IPS-18a (cell line): ENCODE results near the gene RBBP8.

Source experiments
- H3K27ac ChIP-seq: one replicate; pipeline ENCODE4 v1.5.1; 2013; ENCODE audit warnings: low read length
- H3K27me3 ChIP-seq: one replicate; pipeline ENCODE4 v1.6.1; 2013; ENCODE audit warnings: mild to moderate bottlenecking, low read length; ENCODE audit not compliant: control insufficient read depth, insufficient read depth
- H3K36me3 ChIP-seq: one replicate; pipeline ENCODE4 v1.6.1; 2013; ENCODE audit warnings: low read depth, low read length; ENCODE audit not compliant: control insufficient read depth
- H3K4me1 ChIP-seq: one replicate; pipeline ENCODE4 v1.6.1; 2013; ENCODE audit warnings: low read depth, low read length; ENCODE audit not compliant: control insufficient read depth
- H3K4me3 ChIP-seq: one replicate; pipeline ENCODE4 v1.5.1; 2013; ENCODE audit warnings: low read length
- H3K9ac ChIP-seq: one replicate; pipeline ENCODE4 v1.6.1; 2013; ENCODE audit warnings: mild to moderate bottlenecking, low read length, moderate library complexity
- H3K9me3 ChIP-seq: one replicate; pipeline ENCODE4 v1.6.1; 2013; ENCODE audit warnings: low read depth, low read length; ENCODE audit not compliant: control insufficient read depth

The RBBP8 gene

DNA sequence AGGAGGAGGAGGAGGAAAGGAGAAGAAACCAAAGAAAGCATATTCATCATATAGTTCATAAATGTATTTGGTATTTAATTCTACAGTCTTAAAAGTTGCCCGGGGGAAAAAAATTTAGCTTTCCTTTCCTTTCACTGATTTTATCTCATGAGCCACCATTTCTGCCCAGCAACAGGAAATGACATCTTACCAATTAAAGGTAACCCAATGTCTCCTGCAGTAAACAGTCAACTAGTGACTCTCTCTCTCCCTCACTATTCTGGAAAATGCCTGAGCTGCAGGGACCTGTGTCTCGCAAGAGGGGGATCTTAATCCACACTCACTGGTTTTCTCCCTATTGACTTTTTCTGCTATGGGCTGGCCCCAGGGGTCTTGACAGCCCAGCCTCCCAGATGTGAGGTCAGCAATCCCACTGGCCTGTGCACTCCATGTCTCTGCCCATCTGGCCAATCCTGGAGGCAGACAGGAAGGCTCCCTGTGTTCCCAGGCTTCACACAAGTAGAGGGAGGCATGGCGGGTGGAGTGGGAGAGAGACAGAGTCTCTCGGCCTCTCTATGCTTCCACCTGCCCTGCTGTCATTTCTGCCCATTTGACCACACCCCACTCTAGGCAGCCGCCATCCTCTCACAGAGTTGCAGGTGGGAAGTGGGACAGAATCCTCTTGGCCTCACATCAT lies 116.7 kb downstream of the RBBP8 start:
- Histone ChIP-seq H3K9me3 (no peaks in the 10 kb centered on the region), H3K9ac (no peak overlapping the region), H3K4me1 (peaks cover 9% of the 10 kb centered on the region), H3K27me3 (no peaks in the 10 kb centered on the region), H3K36me3 (no peaks in the 10 kb centered on the region), H3K4me3 (no peak overlapping the region), H3K27ac (no peak overlapping the region)

DNA sequence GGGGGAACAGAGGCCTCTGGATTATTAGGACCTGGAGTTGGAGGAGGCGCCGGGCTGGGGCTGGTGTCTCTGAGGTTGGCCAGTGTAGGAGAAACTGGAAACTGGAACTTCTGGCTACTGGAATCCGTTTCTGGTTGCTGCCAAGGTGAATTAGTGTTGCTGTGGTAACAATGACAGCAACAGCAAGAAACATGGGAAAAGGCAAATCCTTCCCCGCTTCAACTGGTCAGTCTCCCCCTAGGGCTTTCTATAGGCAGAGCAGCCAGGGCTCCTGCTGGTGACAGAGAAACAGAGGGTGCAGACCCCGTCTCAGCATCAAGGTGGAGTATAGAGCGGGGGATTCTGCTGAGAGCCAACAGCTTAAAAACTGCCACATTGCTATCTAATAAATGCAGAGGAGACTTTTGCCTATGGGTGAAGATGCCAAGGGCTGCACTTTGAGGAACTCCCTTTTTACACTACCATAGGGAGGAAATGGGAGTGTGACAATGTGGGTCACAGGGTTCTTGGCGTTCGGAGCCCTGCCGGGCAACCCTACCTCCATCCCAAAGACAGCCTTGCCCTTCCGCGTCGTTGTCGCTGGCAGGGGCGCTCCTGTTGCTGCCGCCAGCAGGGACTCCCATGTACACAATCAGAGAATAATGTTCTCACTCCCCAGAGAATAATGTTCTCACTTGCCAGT lies 120.8 kb downstream of the RBBP8 start:
- Histone ChIP-seq H3K36me3 (no peaks in the 10 kb centered on the region), H3K9ac (peak overlapping the region; percentile 24), H3K4me3 (no peak overlapping the region), H3K9me3 (no peaks in the 10 kb centered on the region), H3K27me3 (no peaks in the 10 kb centered on the region), H3K27ac (no peak overlapping the region), H3K4me1 (peaks cover 9% of the 10 kb centered on the region)

- Histone ChIP-seq H3K9ac (no peak overlapping the region), H3K9me3 (no peaks in the 10 kb centered on the region), H3K27me3 (no peaks in the 10 kb centered on the region), H3K4me3 (no peak overlapping the region), H3K27ac (no peak overlapping the region), H3K36me3 (no peaks in the 10 kb centered on the region), H3K4me1 (peaks cover 9% of the 10 kb centered on the region)
These were observed 121.4 kb downstream of the RBBP8 start for GRCh38 chr18:23054553-23054952.

DNA sequence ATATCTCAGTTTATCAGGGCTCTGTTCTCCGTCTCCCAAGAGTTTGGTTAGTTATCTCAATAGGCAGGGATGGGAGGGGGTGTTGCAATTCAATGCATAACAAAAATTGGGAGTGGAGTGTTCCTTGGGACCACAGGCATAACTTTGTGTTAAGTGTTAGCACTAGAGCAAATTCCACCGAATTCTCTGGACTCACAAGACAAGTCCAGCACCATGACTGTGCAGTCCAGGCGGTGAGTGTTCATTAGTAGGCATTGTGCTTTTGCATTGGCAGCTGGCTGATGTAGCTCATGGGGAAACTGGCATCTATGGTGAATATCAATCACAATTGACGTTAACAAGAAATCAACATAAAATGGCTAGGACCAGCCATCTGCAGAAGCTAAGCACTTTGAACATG lies 123.2 kb downstream of the RBBP8 start:
- Histone ChIP-seq H3K4me1 (peaks cover 9% of the 10 kb centered on the region), H3K27me3 (no peaks in the 10 kb centered on the region), H3K27ac (no peak overlapping the region), H3K36me3 (no peaks in the 10 kb centered on the region), H3K4me3 (no peak overlapping the region), H3K9me3 (no peaks in the 10 kb centered on the region), H3K9ac (no peak overlapping the region)

GRCh38 chr18:23057096-23057495 lies 124.0 kb downstream of the RBBP8 start:
- no peaks in the 10 kb centered on the region for H3K9me3 ChIP-seq
- H3K4me1 ChIP-seq, result peaks cover 9% of the 10 kb centered on the region
- no peaks in the 10 kb centered on the region for H3K27me3 ChIP-seq
- H3K4me3 ChIP-seq, result no peak overlapping the region
- H3K9ac ChIP-seq, result no peak overlapping the region
- H3K27ac ChIP-seq, result no peak overlapping the region
- H3K36me3 ChIP-seq, result no peaks in the 10 kb centered on the region

DNA sequence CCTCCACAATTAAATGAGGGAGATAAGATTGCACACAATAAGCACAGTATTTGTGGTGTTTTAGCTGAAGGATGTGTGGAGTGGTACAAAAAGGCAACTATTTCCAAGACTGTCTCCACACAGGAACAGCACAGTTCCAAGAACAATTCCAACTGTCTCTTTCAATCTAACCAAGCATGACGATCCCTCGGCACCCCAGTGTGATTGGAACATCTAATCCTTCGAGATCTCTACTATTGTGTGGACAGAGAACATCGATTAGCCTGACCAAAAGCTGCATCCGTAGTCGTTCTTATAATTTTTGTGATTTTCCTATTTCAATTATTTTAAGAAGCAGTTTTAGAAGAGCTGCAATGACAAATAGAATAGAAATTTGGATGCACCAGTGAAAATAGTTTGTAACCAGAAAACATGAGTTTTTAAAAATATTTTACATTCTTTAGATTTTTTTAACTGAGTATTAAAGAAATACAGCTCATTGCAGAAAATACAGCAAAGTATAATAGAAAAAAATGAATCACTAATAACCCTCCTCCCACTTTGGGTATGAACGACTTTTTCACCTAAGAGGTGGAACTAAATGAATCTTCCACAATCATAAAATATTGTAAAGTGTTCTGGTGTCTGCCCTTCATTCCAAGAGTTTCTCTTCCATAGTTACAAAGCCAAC lies 125.8 kb downstream of the RBBP8 start:
- Histone ChIP-seq H3K27me3 (no peaks in the 10 kb centered on the region), H3K4me3 (no peak overlapping the region), H3K36me3 (no peaks in the 10 kb centered on the region), H3K9me3 (no peaks in the 10 kb centered on the region), H3K27ac (no peak overlapping the region), H3K9ac (no peak overlapping the region), H3K4me1 (peaks cover 4% of the 10 kb centered on the region)

DNA sequence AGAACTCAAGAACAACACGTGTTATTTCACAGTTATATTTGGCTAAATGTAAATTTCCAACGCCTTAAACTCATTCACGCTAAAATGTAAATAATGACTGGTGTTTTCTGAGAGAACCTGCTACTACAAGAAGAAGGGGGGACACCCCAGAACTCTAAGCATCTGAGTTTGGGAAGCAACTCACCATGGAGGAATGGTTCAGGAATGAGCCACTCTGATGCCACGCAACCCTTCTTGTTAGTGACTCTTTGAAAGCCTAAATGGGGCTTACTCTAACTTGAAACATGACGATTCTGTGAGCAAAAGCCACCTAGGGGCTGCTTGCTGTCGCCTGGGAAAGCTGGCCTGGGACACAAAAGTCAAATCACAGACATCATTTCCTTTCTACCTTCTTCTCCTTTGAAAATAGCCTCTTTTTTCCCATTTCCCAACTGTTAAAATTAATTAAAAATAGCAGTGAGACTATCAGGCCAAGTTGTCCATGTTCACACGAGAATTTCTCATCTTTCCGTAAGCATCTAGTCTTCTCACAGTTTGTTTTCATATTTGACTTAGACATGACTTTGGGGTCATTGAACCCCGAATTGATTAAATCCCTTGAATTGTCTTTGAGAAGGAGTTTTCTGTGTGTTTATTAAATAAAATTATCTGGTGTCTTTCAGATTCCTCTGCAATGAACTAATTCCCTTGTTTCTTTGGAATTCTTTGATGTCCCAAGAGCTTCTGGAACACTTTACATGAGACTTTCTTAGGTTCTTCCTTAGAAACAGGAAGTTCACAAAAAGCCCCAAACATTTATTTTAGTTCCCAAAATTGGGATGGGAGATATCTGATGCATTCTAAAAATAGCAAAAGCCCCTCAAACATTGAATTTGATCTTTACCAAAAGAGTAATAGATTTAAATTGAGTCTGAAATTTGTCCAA lies 126.7 kb downstream of the RBBP8 start:
- no peaks in the 10 kb centered on the region for H3K9me3 ChIP-seq
- H3K4me1 ChIP-seq, result no peaks in the 10 kb centered on the region
- H3K27me3 ChIP-seq, result no peaks in the 10 kb centered on the region
- no peak overlapping the region for H3K27ac ChIP-seq
- no peaks in the 10 kb centered on the region for H3K36me3 ChIP-seq
- no peak overlapping the region for H3K9ac ChIP-seq
- H3K4me3 ChIP-seq, result no peak overlapping the region

GRCh38 chr18:23062011-23062410 lies 128.9 kb downstream of the RBBP8 start:
- Histone ChIP-seq H3K9ac (no peak overlapping the region), H3K27ac (no peak overlapping the region), H3K4me3 (no peak overlapping the region), H3K36me3 (no peaks in the 10 kb centered on the region), H3K4me1 (no peaks in the 10 kb centered on the region), H3K9me3 (no peaks in the 10 kb centered on the region), H3K27me3 (no peaks in the 10 kb centered on the region)

DNA sequence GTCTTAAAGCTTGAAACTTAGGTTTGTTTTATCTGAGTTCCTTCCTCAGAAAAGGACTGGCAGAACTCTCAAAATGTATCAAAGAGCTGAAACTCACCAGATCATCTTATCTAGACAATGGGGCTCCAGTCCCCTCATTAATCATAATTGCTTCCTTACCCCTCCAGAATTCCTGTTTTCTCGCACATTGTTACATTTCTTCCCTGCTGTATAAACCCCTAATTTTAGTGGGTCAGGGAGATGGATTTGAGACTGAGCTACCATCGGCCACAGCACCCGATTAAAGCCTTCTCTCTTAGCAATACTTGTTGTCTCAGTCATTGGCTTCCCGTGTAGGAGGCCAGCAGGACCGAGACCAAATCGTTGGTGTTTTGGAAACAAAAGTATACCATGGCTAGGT lies 130.4 kb downstream of the RBBP8 start:
- Histone ChIP-seq H3K27ac (no peak overlapping the region), H3K4me3 (no peak overlapping the region), H3K36me3 (no peaks in the 10 kb centered on the region), H3K4me1 (peaks cover 1% of the 10 kb centered on the region), H3K9ac (no peak overlapping the region), H3K9me3 (no peaks in the 10 kb centered on the region), H3K27me3 (no peaks in the 10 kb centered on the region)

- Histone ChIP-seq H3K27me3 (no peaks in the 10 kb centered on the region), H3K4me3 (no peak overlapping the region), H3K4me1 (peaks cover 5% of the 10 kb centered on the region), H3K36me3 (no peaks in the 10 kb centered on the region), H3K27ac (no peak overlapping the region), H3K9me3 (no peaks in the 10 kb centered on the region), H3K9ac (no peak overlapping the region)
These were observed 132.2 kb downstream of the RBBP8 start for GRCh38 chr18:23065234-23065806.

- Histone ChIP-seq H3K9ac (no peak overlapping the region), H3K36me3 (no peaks in the 10 kb centered on the region), H3K4me1 (peaks cover 5% of the 10 kb centered on the region), H3K4me3 (no peak overlapping the region), H3K27ac (no peak overlapping the region), H3K9me3 (no peaks in the 10 kb centered on the region), H3K27me3 (no peaks in the 10 kb centered on the region)
These were observed 132.9 kb downstream of the RBBP8 start for GRCh38 chr18:23066060-23066459.
